ENCODE data around the gene DCBLD1. TPM values are rescaled to one million over a fixed set of nuclear protein-coding genes. Genes with fewer than 3 reads are reported as not detected.
A peak's percentile ranks its signal among the peaks of the same experiment; 100 is the strongest.

The DCBLD1 gene
- total RNA-seq, 2 experiments from 2014 or later = 4.4 to 4.5 TPM

DNA sequence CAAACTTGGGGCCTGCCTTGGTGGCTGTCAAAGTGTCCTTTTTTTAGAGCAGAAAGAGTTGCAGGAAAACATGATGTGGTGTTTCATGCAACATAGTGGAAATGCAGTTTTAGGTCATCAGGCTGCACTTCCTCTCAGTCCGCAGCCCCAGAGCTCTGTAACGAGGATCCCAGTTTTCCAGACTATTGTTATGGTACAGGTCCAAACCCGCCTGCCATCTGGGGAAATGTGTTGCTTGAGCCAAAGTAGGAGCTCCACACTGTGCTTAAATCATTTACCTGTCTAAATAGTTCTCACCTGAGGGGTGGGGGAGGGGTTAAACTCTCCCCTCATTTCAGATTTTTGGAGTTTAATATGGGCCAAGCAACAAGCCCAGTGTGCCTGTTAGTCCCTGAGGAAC is 60.0 kb downstream of the DCBLD1 start:
- H3K9me3 Mint-ChIP-seq = no peaks in the 10 kb centered on the region
- CTCF ChIA-PET = interaction anchor here (1.8 kb wide), 1 partner anchor 93 kb away, joined by 12 read pairs; no protein-coding TSS in a partner anchor
- no peak overlapping the region for H3K4me3 Mint-ChIP-seq
- peaks cover 5% of the 10 kb centered on the region for H3K27me3 Mint-ChIP-seq
- no peak overlapping the region for H3K27ac Mint-ChIP-seq
- POLR2A ChIA-PET = no interaction called here
- H3K4me1 Mint-ChIP-seq (ENCODE audit: low read depth) = peaks cover 3% of the 10 kb centered on the region
- H3K36me3 Mint-ChIP-seq = peaks cover 5% of the 10 kb centered on the region
- intact Hi-C loops (cut with micrococcal nuclease) = no loop called here
- DNase-seq = no peak

DNA sequence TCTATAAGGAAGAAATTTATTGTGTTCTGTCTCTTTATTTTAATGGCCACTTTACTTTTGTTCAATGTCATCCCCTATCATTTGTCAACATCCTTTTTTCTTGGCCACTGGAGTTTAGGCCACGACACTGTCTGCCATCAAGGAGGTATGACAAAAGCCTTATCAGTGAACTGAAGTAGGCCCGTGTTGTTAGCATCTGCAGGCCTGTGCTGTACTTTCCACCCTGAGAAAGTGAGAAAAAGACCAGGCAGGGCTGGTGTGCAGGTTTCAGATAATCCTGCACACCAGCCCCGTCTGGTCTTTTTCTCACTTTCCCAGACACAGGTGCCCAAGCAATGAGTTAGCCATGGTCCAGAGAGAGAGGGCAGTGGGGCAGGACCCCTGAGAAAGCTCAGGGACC is 62.2 kb downstream of the DCBLD1 start:
- CTCF ChIA-PET = interaction anchor here (1.0 to 1.9 kb wide), 2 partner anchors 11 to 95 kb away, joined by 3 to 8 read pairs; no protein-coding TSS in a partner anchor
- peaks cover 5% of the 10 kb centered on the region for H3K27me3 Mint-ChIP-seq
- DNase-seq = no peak
- H3K27ac Mint-ChIP-seq = no peak overlapping the region
- H3K4me1 Mint-ChIP-seq (ENCODE audit: low read depth) = peaks cover 19% of the 10 kb centered on the region
- intact Hi-C loops (cut with micrococcal nuclease) = no loop called here
- POLR2A ChIA-PET = no interaction called here
- no peaks in the 10 kb centered on the region for H3K9me3 Mint-ChIP-seq
- H3K36me3 Mint-ChIP-seq = peaks cover 2% of the 10 kb centered on the region
- H3K4me3 Mint-ChIP-seq = no peak overlapping the region

DNA sequence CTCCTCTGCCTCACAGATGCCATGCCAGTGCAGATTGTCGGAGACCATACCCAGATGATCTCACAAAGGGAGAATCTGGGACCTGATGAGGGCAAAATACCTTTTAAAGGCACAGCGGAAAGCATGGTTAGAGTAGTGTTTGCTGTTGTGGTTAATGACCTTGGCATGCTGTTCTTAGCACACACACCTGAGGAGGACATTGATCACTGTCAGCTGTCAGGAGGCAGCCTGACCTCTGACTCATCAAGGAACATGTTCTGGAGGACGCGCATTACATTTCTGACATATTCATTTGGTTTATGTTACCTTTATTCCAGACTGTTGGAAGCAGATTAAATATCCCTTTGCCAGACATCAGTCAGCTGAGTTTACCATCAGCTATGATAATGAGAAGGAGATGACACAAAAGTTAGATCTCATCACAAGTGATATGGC is 62.7 kb downstream of the DCBLD1 start:
- no peak for DNase-seq
- POLR2A ChIA-PET = no interaction called here
- peaks cover 5% of the 10 kb centered on the region for H3K27me3 Mint-ChIP-seq
- CTCF ChIA-PET = interaction anchor here (1.0 to 1.9 kb wide), 3 partner anchors 10 to 95 kb away, joined by 3 to 8 read pairs (median 5); no protein-coding TSS in a partner anchor
- no peak overlapping the region for H3K27ac Mint-ChIP-seq
- intact Hi-C loops (cut with micrococcal nuclease) = no loop called here
- peaks cover 24% of the 10 kb centered on the region for H3K4me1 Mint-ChIP-seq (ENCODE audit: low read depth)
- H3K9me3 Mint-ChIP-seq = no peaks in the 10 kb centered on the region
- H3K4me3 Mint-ChIP-seq = no peak overlapping the region
- H3K36me3 Mint-ChIP-seq = peaks cover 2% of the 10 kb centered on the region

DNA sequence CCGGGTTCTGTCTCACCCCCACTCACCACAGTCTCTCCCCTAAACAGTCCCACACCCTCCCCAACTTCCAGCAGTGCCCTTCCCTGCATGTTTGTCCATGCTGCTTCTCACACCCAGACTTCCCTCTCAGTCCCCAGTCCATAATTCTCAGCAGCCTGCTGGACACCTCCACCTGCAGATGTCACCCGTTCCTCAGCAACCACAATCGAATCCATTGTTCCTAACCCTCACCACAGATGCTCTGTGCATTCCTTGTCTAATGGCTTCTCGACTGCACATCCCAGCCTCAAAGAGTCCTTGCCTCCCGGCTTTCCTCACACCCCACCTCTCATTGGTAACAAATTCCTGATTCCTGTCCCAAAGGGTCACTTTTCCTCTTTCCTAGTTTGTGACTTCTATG is 64.2 kb downstream of the DCBLD1 start:
- Mint-ChIP-seq H3K9me3 (no peaks in the 10 kb centered on the region), H3K4me1 (ENCODE audit: low read depth) (peaks cover 33% of the 10 kb centered on the region), H3K27ac (no peak overlapping the region), H3K36me3 (peaks cover 2% of the 10 kb centered on the region), H3K4me3 (no peak overlapping the region), H3K27me3 (peaks cover 5% of the 10 kb centered on the region)
- DNase-seq = no peak
- ChIA-PET CTCF (interaction anchor here (1.0 to 5.5 kb wide), 5 partner anchors 57 to 103 kb away, joined by 3 to 29 read pairs (median 6); partner anchors contain the start of gene GOPC), POLR2A (interaction anchor here (3.4 kb wide), 1 partner anchor 64 kb away, joined by 17 read pairs; the partner anchor contains the start of gene DCBLD1)
- intact Hi-C loops (cut with micrococcal nuclease) = no loop called here

DNA sequence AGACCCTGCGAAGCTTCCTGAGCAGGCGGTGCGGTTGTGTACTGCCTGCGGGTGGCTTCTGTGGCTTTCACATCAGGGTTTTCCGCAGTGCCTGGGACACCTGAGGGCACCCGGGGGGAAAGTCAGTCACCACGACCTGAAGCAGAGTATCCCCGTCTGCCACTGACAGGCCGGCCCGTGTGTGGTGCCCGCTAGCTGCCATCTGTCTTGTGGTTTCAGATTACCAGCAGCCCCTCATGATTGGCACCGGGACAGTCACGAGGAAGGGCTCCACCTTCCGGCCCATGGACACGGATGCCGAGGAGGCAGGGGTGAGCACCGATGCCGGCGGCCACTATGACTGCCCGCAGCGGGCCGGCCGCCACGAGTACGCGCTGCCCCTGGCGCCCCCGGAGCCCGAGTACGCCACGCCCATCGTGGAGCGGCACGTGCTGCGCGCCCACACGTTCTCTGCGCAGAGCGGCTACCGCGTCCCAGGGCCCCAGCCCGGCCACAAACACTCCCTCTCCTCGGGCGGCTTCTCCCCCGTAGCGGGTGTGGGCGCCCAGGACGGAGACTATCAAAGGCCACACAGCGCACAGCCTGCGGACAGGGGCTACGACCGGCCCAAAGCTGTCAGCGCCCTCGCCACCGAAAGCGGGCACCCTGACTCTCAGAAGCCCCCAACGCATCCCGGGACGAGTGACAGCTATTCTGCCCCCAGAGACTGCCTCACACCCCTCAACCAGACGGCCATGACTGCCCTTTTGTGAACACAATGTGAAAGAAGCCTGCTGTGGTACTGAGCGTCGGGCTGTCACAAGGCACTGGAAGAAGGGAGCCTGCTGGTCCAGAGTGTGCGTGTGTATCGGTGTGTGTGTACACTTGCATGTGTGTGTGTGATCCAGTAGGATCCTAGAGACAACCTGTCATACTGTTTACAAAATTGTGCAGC is 65.5 kb downstream of the DCBLD1 start:
- H3K36me3 Mint-ChIP-seq = peaks cover 2% of the 10 kb centered on the region
- peak overlapping the region; percentile 73 for H3K4me3 Mint-ChIP-seq
- H3K9me3 Mint-ChIP-seq = no peaks in the 10 kb centered on the region
- intact Hi-C loops (cut with micrococcal nuclease) = loop anchor here (1.0 to 2.0 kb wide), 3 partner anchors 67 to 201 kb away; partner anchors contain the start of gene NUS1
- H3K27ac Mint-ChIP-seq = peak overlapping the region; percentile 64
- POLR2A ChIA-PET = interaction anchor here (1.0 to 3.4 kb wide), 4 partner anchors 20 to 65 kb away, joined by 3 to 17 read pairs (median 12); partner anchors contain the start of genes DCBLD1 and GOPC
- peak; percentile 56 for DNase-seq
- CTCF ChIA-PET = interaction anchor here (0.6 to 5.5 kb wide), 7 partner anchors 21 to 1530 kb away, joined by 3 to 50 read pairs (median 6); partner anchors contain the start of genes DCBLD1 and GOPC
- peaks cover 33% of the 10 kb centered on the region for H3K4me1 Mint-ChIP-seq (ENCODE audit: low read depth)
- H3K27me3 Mint-ChIP-seq = peaks cover 5% of the 10 kb centered on the region

DNA sequence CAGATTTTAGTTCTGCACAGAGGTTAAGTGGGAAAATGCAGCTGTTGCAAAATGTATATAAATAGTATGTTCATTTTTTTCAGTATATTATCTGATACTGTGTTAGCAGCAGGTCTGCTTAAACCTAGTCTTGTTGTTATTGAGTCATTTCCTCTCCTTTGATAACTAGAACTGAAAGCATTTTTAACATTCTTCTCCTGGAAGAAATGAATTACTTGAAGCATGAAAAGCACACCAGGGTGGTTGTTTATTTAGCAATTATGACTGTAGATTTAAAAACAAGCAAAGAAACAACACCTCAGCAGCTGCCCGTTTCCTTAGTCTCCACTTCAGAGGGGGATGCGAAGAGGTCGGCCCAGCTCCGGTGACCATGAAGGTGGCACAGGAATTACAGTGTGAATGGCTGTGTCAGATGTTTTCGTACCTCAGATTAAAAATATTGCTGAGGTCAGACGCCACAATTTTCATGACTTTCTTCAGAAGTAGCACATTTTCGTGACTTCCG is 66.4 kb downstream of the DCBLD1 start:
- H3K9me3 Mint-ChIP-seq = no peaks in the 10 kb centered on the region
- peak overlapping the region; percentile 73 for H3K4me3 Mint-ChIP-seq
- CTCF ChIA-PET = interaction anchor here (0.6 to 5.5 kb wide), 8 partner anchors 20 to 1529 kb away, joined by 3 to 50 read pairs (median 3); partner anchors contain the start of genes DCBLD1 and GOPC
- H3K27ac Mint-ChIP-seq = peak overlapping the region; percentile 78
- POLR2A ChIA-PET = interaction anchor here (1.0 to 3.4 kb wide), 5 partner anchors 20 to 85 kb away, joined by 3 to 17 read pairs (median 11); partner anchors contain the start of genes DCBLD1 and GOPC
- peak; percentile 53 for DNase-seq
- H3K27me3 Mint-ChIP-seq = peaks cover 5% of the 10 kb centered on the region
- intact Hi-C loops (cut with micrococcal nuclease) = loop anchor here (1.0 to 2.0 kb wide), 6 partner anchors 20 to 202 kb away; partner anchors contain the start of genes GOPC and NUS1
- peaks cover 2% of the 10 kb centered on the region for H3K36me3 Mint-ChIP-seq
- peaks cover 33% of the 10 kb centered on the region for H3K4me1 Mint-ChIP-seq (ENCODE audit: low read depth)

DNA sequence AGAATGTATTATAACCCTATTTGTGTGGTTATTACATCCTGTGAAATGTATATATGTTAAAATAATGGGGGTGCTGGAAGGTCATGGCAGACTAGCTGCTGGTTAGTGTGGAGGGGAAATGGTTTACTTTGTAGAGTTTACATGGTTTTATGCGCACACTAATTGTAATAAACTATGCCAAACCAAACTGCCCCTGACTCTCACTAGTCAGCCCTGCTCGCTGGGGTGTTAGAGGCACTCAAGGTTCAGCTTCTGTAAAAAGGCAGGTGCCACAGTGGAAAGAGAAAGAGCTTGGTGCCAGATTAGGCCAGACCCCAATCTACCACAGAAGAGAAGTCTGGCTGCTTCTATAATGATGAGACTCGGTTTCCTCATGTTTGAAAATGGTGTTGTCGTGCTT is 67.1 kb downstream of the DCBLD1 start:
- ChIA-PET POLR2A (interaction anchor here (1.0 to 3.4 kb wide), 5 partner anchors 19 to 86 kb away, joined by 3 to 17 read pairs (median 5); partner anchors contain the start of genes DCBLD1 and GOPC), CTCF (interaction anchor here (0.7 to 5.5 kb wide), 6 partner anchors 54 to 127 kb away, joined by 3 to 50 read pairs (median 4); partner anchors contain the start of gene GOPC)
- Mint-ChIP-seq H3K27me3 (peaks cover 5% of the 10 kb centered on the region), H3K9me3 (no peaks in the 10 kb centered on the region), H3K4me1 (ENCODE audit: low read depth) (peaks cover 33% of the 10 kb centered on the region), H3K27ac (peak overlapping the region; percentile 78), H3K36me3 (peaks cover 2% of the 10 kb centered on the region), H3K4me3 (peak overlapping the region; percentile 73)
- intact Hi-C loops (cut with micrococcal nuclease) = loop anchor here (1.0 to 10.0 kb wide), 6 partner anchors 20 to 575 kb away; partner anchors contain the start of genes GOPC and NUS1
- peak; percentile 38 for DNase-seq

DNA sequence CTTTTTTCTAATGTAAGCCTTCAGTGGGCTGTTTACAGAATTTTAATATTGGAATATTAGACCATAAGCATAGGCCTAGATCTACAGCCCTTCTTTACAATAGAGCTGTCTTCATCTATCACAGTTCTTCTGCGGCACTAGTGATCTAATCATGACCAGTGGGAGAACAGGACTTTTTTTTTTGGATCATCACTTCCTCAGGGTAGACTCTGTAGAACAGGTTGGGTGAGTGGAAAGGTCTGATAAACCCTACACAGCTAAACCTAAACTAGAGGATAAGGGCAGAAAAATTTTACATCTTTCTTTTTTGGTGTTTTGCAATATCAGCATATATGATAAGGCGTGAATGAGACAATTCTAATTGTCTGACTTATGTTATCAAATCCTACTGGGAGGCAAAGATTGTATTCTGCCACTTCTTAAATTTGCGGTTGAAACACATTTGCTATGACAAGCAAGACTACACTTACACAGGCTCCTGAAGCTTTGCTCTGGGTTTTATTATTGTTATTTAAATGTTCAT is 67.7 kb downstream of the DCBLD1 start:
- intact Hi-C loops (cut with micrococcal nuclease) = loop anchor here (10.0 kb wide), 1 partner anchor 575 kb away; no protein-coding TSS in a partner anchor
- H3K36me3 Mint-ChIP-seq = peaks cover 2% of the 10 kb centered on the region
- CTCF ChIA-PET = interaction anchor here (0.8 to 5.5 kb wide), 5 partner anchors 18 to 113 kb away, joined by 3 to 50 read pairs (median 9); partner anchors contain the start of gene GOPC
- POLR2A ChIA-PET = interaction anchor here (0.6 to 3.4 kb wide), 5 partner anchors 18 to 86 kb away, joined by 3 to 17 read pairs (median 5); partner anchors contain the start of genes DCBLD1 and GOPC
- H3K4me3 Mint-ChIP-seq = no peak overlapping the region
- H3K27ac Mint-ChIP-seq = peak overlapping the region; percentile 78
- no peak for DNase-seq
- H3K4me1 Mint-ChIP-seq (ENCODE audit: low read depth) = peaks cover 33% of the 10 kb centered on the region
- H3K9me3 Mint-ChIP-seq = no peaks in the 10 kb centered on the region
- H3K27me3 Mint-ChIP-seq = peaks cover 5% of the 10 kb centered on the region

DNA sequence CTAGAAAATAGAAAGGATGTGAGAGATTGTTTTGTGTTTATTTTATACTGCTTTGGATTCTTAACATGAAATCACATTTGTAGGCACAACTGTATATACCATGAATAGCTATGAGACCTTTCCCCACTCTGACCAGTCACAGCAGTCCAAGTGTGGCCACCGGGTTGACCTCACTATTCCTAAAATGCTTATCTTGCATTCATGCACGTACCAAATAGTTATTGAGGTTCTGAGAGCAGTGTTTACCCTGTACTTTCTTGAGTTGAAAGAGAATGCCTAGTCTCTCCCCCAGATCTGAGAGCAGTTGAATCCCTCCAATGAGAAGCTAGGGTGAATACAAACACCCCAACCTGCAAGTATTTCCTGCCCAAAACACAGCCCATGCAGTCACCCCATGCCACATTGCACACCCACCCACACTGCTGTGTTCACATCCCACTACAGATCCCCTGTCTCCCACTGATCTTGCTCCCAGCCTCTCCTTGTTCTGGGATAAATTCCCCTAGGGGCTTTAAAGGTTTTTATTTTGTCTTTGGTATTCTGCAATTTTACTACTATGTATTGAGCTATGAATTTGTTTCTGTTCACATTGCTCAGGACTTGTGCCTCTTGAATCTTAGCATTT is 68.3 kb downstream of the DCBLD1 start:
- ChIA-PET POLR2A (interaction anchor here (0.6 kb wide), 1 partner anchor 37 kb away, joined by 3 read pairs; no protein-coding TSS in a partner anchor), CTCF (interaction anchor here (1.0 to 5.5 kb wide), 7 partner anchors 18 to 146 kb away, joined by 3 to 50 read pairs (median 4); partner anchors contain the start of gene GOPC)
- H3K36me3 Mint-ChIP-seq = peaks cover 2% of the 10 kb centered on the region
- no peak for DNase-seq
- H3K27me3 Mint-ChIP-seq = peaks cover 5% of the 10 kb centered on the region
- H3K4me3 Mint-ChIP-seq = no peak overlapping the region
- peak overlapping the region; percentile 1 for H3K27ac Mint-ChIP-seq
- intact Hi-C loops (cut with micrococcal nuclease) = loop anchor here (10.0 kb wide), 1 partner anchor 576 kb away; no protein-coding TSS in a partner anchor
- H3K9me3 Mint-ChIP-seq = no peaks in the 10 kb centered on the region
- H3K4me1 Mint-ChIP-seq (ENCODE audit: low read depth) = peaks cover 33% of the 10 kb centered on the region

DNA sequence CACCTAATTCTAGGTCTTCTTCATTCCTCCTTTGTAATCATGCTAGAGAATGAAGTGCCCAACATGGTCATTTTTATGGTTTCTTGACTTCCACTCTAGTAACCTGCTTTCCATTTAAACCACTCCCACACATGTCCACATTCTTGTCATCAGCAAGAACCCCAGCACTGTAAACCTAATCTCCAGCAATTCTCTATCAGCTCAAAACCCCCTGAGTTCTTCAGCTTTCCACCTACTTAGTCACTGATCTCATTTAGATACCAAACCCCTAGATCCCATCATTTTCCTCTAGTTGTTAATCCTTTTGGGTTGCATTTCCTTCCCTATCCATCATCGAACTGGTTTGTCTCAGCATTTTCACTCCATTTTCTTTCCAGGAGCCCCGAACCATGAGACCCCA is 70.1 kb downstream of the DCBLD1 start:
- Mint-ChIP-seq H3K4me3 (no peak overlapping the region), H3K27me3 (no peaks in the 10 kb centered on the region), H3K27ac (no peak overlapping the region), H3K4me1 (ENCODE audit: low read depth) (peaks cover 30% of the 10 kb centered on the region), H3K9me3 (no peaks in the 10 kb centered on the region), H3K36me3 (no peaks in the 10 kb centered on the region)
- ChIA-PET POLR2A (interaction anchor here (0.6 kb wide), 1 partner anchor 103 kb away, joined by 3 read pairs; no protein-coding TSS in a partner anchor), CTCF (interaction anchor here (0.9 to 5.1 kb wide), 3 partner anchors 74 to 103 kb away, joined by 3 to 50 read pairs (median 5); no protein-coding TSS in a partner anchor)
- intact Hi-C loops (cut with micrococcal nuclease) = loop anchor here (10.0 kb wide), 1 partner anchor 578 kb away; no protein-coding TSS in a partner anchor
- no peak for DNase-seq

Data from activated CD4-positive, alpha-beta memory T cell treated with anti-CD3 and anti-CD28 coated beads for 36 hours (primary cell).